Caco-2 (cell line): ENCODE measurements around the gene MEIS3. TPM values are rescaled to one million over a fixed set of nuclear protein-coding genes. Genes with fewer than 3 reads are reported as not detected.
"Not testable (repeated sequence)": the region's sequence is repeated elsewhere in the genome, so short reads cannot be mapped to it uniquely, and the experiment has no call there.

Source experiments
- BruUV-seq: library from RNA; stranded (reverse); fragments of 400-500 nt; replicated peaks from 2 replicates; lab custom pipeline; 2021; lab: Mats Ljungman, UMichigan
- CTCF ChIA-PET: fragments of 300-600 bp; sonication (Branson Sonifier 250); formaldehyde crosslinking; loops from one replicate; lab custom pipeline; 2022; ENCODE audit warnings: antibody characterized with exemption; lab: Charles Lee
- POLR2A ChIA-PET: fragments of 300-600 bp; sonication (Branson Sonifier 250); formaldehyde crosslinking; loops from one replicate; lab custom pipeline; 2022; ENCODE audit warnings: antibody characterized with exemption; lab: Charles Lee
- DNase-seq, 2 experiments: peaks; one replicate each; pipeline versions ENCODE4 v3.0.0 to v3.0.0-alpha.2; 2020 to 2022
- H3K27me3 ChIP-seq: replicated peaks from 2 replicates; pipeline ENCODE4 v1.6.0; 2011; ENCODE audit warnings: low read length; ENCODE audit not compliant: control insufficient read depth, insufficient read depth
- H3K36me3 ChIP-seq: 2 replicates; pipeline ENCODE4 v1.5.1; 2011; ENCODE audit warnings: low read length; ENCODE audit not compliant: control insufficient read depth, insufficient read depth
- H3K4me1 ChIP-seq: fragments of 250-450 bp; sonication (Bioruptor Pico); 2 replicates; pipeline ENCODE4 v1.5.1; 2020; ENCODE audit warnings: mild to moderate bottlenecking
- H3K4me3 ChIP-seq: 2 replicates; pipeline ENCODE4 v1.5.1; 2011; ENCODE audit warnings: low read depth, mild to moderate bottlenecking, control low read depth, low read length
- H3K9me3 ChIP-seq: fragments of 250-450 bp; sonication (Bioruptor Pico); 2 replicates; pipeline ENCODE4 v1.5.1; 2020; ENCODE audit warnings: mild to moderate bottlenecking, moderate library complexity
- H3K27ac Mint-ChIP-seq: one replicate; pipeline ENCODE4 v1.8.0; 2022; ENCODE audit warnings: mixed read lengths; ENCODE audit not compliant: unreplicated experiment
- H3K27me3 Mint-ChIP-seq: one replicate; pipeline ENCODE4 v1.8.0; 2022; ENCODE audit warnings: mixed read lengths; ENCODE audit not compliant: insufficient read depth, unreplicated experiment
- H3K36me3 Mint-ChIP-seq: one replicate; pipeline ENCODE4 v1.8.0; 2022; ENCODE audit warnings: mild to moderate bottlenecking, mixed read lengths; ENCODE audit not compliant: insufficient read depth, unreplicated experiment
- H3K4me1 Mint-ChIP-seq: one replicate; pipeline ENCODE4 v1.8.0; 2022; ENCODE audit warnings: low read depth, mixed read lengths; ENCODE audit not compliant: unreplicated experiment
- H3K4me3 Mint-ChIP-seq: one replicate; pipeline ENCODE4 v1.8.0; 2022; ENCODE audit warnings: mild to moderate bottlenecking, moderate library complexity, mixed read lengths; ENCODE audit not compliant: unreplicated experiment
- H3K9me3 Mint-ChIP-seq: one replicate; pipeline ENCODE4 v1.8.0; 2022; ENCODE audit warnings: mixed read lengths; ENCODE audit not compliant: unreplicated experiment
- CTCF ChIP-seq, 2 experiments: fragments of 200-600 bp in 1 of 2; IDR thresholded peaks; 1 replicate in 1 of 2; 2 replicates in 1 of 2; pipeline versions ENCODE4 v1.5.1 to v1.8.0; 2011 to 2022; ENCODE audit warnings: antibody characterized with exemption in 1 of 2, control low read depth in 1 of 2, inconsistent platforms in 1 of 2, low read depth in 1 of 2, low read length in 1 of 2, mild to moderate bottlenecking in 1 of 2, moderate library complexity in 1 of 2; ENCODE audit not compliant: insufficient read depth in 1 of 2, severe bottlenecking in 1 of 2, unreplicated experiment in 1 of 2
- intact Hi-C: fragments of 100-400 bp; cut with micrococcal nuclease; formaldehyde crosslinking; loops from one replicate; pipeline ENCODE4 v1.10.0; 2022; ENCODE audit not compliant: unreplicated experiment
- total RNA-seq: library from RNA; stranded (reverse); gene quantifications from 2 replicates; pipeline ENCODE4 v1.2.3, GENCODE V29; 2022

MEIS3 gene
- total RNA-seq, 1 experiment from 2014 or later: 16.8 TPM

- H3K4me1 ChIP-seq: no peaks in the 10 kb centered on the region
- ChIA-PET CTCF (interaction anchor here (0.6 to 1.0 kb wide), 3 partner anchors 16 to 67 kb away, joined by 3 to 4 read pairs (median 3); partner anchors contain the start of gene DHX34), POLR2A (interaction anchor here (0.6 kb wide), 1 partner anchor 303 kb away, joined by 4 read pairs; no protein-coding TSS in a partner anchor)
- H3K27me3 Mint-ChIP-seq: peaks cover 13% of the 10 kb centered on the region
- no peak overlapping the region for H3K27ac Mint-ChIP-seq
- no peak overlapping the region for H3K4me3 ChIP-seq
- H3K27me3 ChIP-seq: no peaks in the 10 kb centered on the region; the same call in 1 of the 2 replicates
- no peak for DNase-seq
- no peaks in the 10 kb centered on the region for H3K9me3 Mint-ChIP-seq
- no peak for TF ChIP-seq CTCF (IDR thresholded peaks at IDR 0.05; ENCODE audit: insufficient read depth in 1 of 2, low read depth in 1 of 2, low read length in 1 of 2, severe bottlenecking in 1 of 2, unreplicated experiment in 1 of 2)
- H3K9me3 ChIP-seq: no peaks in the 10 kb centered on the region
- H3K4me3 Mint-ChIP-seq: no peak overlapping the region
- peaks cover 16% of the 10 kb centered on the region for H3K4me1 Mint-ChIP-seq
- H3K36me3 Mint-ChIP-seq: no peaks in the 10 kb centered on the region
- H3K36me3 ChIP-seq: no peaks in the 10 kb centered on the region
- no TSS peak for BruUV-seq
- intact Hi-C loops: no loop called here
Measured at GRCh38 chr19:47415953-47416642, 3.2 kb downstream of the MEIS3 start.

GRCh38 chr19:47414469-47414868, 4.9 kb downstream of the MEIS3 start:
- Histone ChIP-seq H3K4me3 (no peak overlapping the region), H3K36me3 (no peaks in the 10 kb centered on the region), H3K9me3 (no peaks in the 10 kb centered on the region), H3K27me3 (no peaks in the 10 kb centered on the region; the same call in 1 of the 2 replicates), H3K4me1 (no peaks in the 10 kb centered on the region)
- ChIA-PET CTCF (interaction anchor here (0.6 to 1.2 kb wide), 3 partner anchors 14 to 23 kb away, joined by 3 to 4 read pairs (median 4); no protein-coding TSS in a partner anchor), POLR2A (no interaction called here)
- TF ChIP-seq CTCF (IDR thresholded peaks at IDR 0.05; ENCODE audit: insufficient read depth in 1 of 2, low read depth in 1 of 2, low read length in 1 of 2, severe bottlenecking in 1 of 2, unreplicated experiment in 1 of 2): peak; percentile 25 to 32
- Mint-ChIP-seq H3K36me3 (no peaks in the 10 kb centered on the region), H3K4me1 (peaks cover 7% of the 10 kb centered on the region), H3K27me3 (peaks cover 6% of the 10 kb centered on the region), H3K27ac (no peak overlapping the region), H3K9me3 (no peaks in the 10 kb centered on the region), H3K4me3 (no peak overlapping the region)
- intact Hi-C loops: no loop called here
- BruUV-seq: no TSS peak
- peak; percentile 52 to 63 for DNase-seq

GRCh38 chr19:47413941-47414340, 5.4 kb downstream of the MEIS3 start:
- DNase-seq: no peak
- no peak overlapping the region for H3K4me3 ChIP-seq
- H3K27me3 ChIP-seq: no peaks in the 10 kb centered on the region; the same call in 1 of the 2 replicates
- H3K36me3 ChIP-seq: no peaks in the 10 kb centered on the region
- H3K4me1 Mint-ChIP-seq: peaks cover 7% of the 10 kb centered on the region
- H3K4me1 ChIP-seq: no peaks in the 10 kb centered on the region
- POLR2A ChIA-PET: no interaction called here
- intact Hi-C loops: no loop called here
- peaks cover under 1% of the 10 kb centered on the region for H3K9me3 Mint-ChIP-seq
- no peak for TF ChIP-seq CTCF (IDR thresholded peaks at IDR 0.05; ENCODE audit: insufficient read depth in 1 of 2, low read depth in 1 of 2, low read length in 1 of 2, severe bottlenecking in 1 of 2, unreplicated experiment in 1 of 2)
- H3K9me3 ChIP-seq: no peaks in the 10 kb centered on the region
- BruUV-seq: no TSS peak
- no peak overlapping the region for H3K4me3 Mint-ChIP-seq
- H3K36me3 Mint-ChIP-seq: no peaks in the 10 kb centered on the region
- peaks cover 10% of the 10 kb centered on the region for H3K27me3 Mint-ChIP-seq
- CTCF ChIA-PET: no interaction called here
- no peak overlapping the region for H3K27ac Mint-ChIP-seq

- H3K4me3 ChIP-seq, intact Hi-C loops, H3K4me1 Mint-ChIP-seq, H3K27ac Mint-ChIP-seq, H3K36me3 Mint-ChIP-seq, DNase-seq, H3K9me3 ChIP-seq, H3K4me1 ChIP-seq, POLR2A ChIA-PET, H3K36me3 ChIP-seq, H3K27me3 ChIP-seq, BruUV-seq, H3K4me3 Mint-ChIP-seq, CTCF ChIA-PET: not testable (repeated sequence)
- peaks cover 15% of the 10 kb centered on the region for H3K27me3 Mint-ChIP-seq
- H3K9me3 Mint-ChIP-seq: peaks cover 11% of the 10 kb centered on the region
Measured at GRCh38 chr19:47411696-47412095, 7.6 kb downstream of the MEIS3 start.
